MCF 10A (cell line): ENCODE measurements around the gene DUOXA2. TPM values are rescaled to one million over a fixed set of nuclear protein-coding genes. Genes with fewer than 3 reads are reported as not detected.
"Not testable (repeated sequence)": the region's sequence is repeated elsewhere in the genome, so short reads cannot be mapped to it uniquely, and the experiment has no call there.

ENCODE experiments used
- Bru-seq: library from RNA; stranded (reverse); fragments of 400-500 nt; gene quantifications from one replicate; lab custom pipeline; 2021; lab: Mats Ljungman, UMichigan
- BruChase-seq, 2 experiments: library from RNA; stranded (reverse); fragments of 400-500 nt; gene quantifications; one replicate each; lab custom pipeline; 2021; lab: Mats Ljungman, UMichigan
- BruUV-seq: library from RNA; stranded (reverse); fragments of 400-500 nt; replicated peaks from 2 replicates; lab custom pipeline; 2021; lab: Mats Ljungman, UMichigan
- CTCF ChIA-PET: fragments of 300-600 bp; sonication (Branson Sonifier 250); formaldehyde crosslinking; extraction: SDS; loops from one replicate; lab custom pipeline; 2021; ENCODE audit warnings: antibody characterized with exemption, inconsistent platforms; lab: Yijun Ruan, JAX
- POLR2A ChIA-PET: fragments of 300-600, 350-650 bp; sonication (Branson Sonifier 250); formaldehyde crosslinking; extraction: SDS; loops from one replicate; lab custom pipeline; 2020; ENCODE audit warnings: antibody characterized with exemption, inconsistent platforms; lab: Yijun Ruan, JAX
- DNase-seq: peaks from one replicate; pipeline ENCODE4 v3.0.0-alpha.2; 2018; ENCODE audit not compliant: unreplicated experiment
- H3K27ac Mint-ChIP-seq: one replicate; pipeline ENCODE4 v1.8.0; 2022; ENCODE audit warnings: mild to moderate bottlenecking, low read depth, mixed read lengths; ENCODE audit not compliant: unreplicated experiment
- H3K27me3 Mint-ChIP-seq: one replicate; pipeline ENCODE4 v1.8.0; 2022; ENCODE audit warnings: mixed read lengths; ENCODE audit not compliant: insufficient read depth, unreplicated experiment
- H3K36me3 Mint-ChIP-seq: one replicate; pipeline ENCODE4 v1.8.0; 2022; ENCODE audit warnings: mild to moderate bottlenecking, moderate library complexity, mixed read lengths; ENCODE audit not compliant: insufficient read depth, unreplicated experiment
- H3K4me1 Mint-ChIP-seq: one replicate; pipeline ENCODE4 v1.8.0; 2022; ENCODE audit warnings: mixed read lengths; ENCODE audit not compliant: insufficient read depth, unreplicated experiment
- H3K4me3 Mint-ChIP-seq: one replicate; pipeline ENCODE4 v1.8.0; 2022; ENCODE audit warnings: mild to moderate bottlenecking, moderate library complexity, mixed read lengths; ENCODE audit not compliant: unreplicated experiment
- H3K9me3 Mint-ChIP-seq: one replicate; pipeline ENCODE4 v1.8.0; 2022; ENCODE audit warnings: mixed read lengths; ENCODE audit not compliant: unreplicated experiment
- intact Hi-C: fragments of 100-400 bp; cut with micrococcal nuclease; formaldehyde crosslinking; loops from 2 replicates; pipeline ENCODE4 v1.14.1; 2022
- long read RNA-seq: library from polyadenylated mRNA; stranded (forward); transcript quantifications from one replicate; pipeline ENCODE4 v2.0.0, GENCODE V29; 2022
- total RNA-seq: library from RNA; stranded (reverse); gene quantifications from 2 replicates; pipeline ENCODE4 v1.2.3, GENCODE V29; 2022
- TF ChIP-seq, protein P1 (sequence below): fragments of 200-600 bp; IDR thresholded peaks from one replicate; pipeline ENCODE4 v1.8.0; 2022; ENCODE audit warnings: antibody characterized with exemption, mild to moderate bottlenecking; ENCODE audit not compliant: unreplicated experiment

The DUOXA2 gene
- total RNA-seq = not detected in 2 replicates
- not detected for Bru-seq, nascent RNA
- not detected for BruChase-seq, experiment 1, labeled RNA remaining after a 6-hour chase
- BruChase-seq, experiment 2, labeled RNA remaining after a 2-hour chase = not detected
- long read RNA-seq = 0 reads

DNA sequence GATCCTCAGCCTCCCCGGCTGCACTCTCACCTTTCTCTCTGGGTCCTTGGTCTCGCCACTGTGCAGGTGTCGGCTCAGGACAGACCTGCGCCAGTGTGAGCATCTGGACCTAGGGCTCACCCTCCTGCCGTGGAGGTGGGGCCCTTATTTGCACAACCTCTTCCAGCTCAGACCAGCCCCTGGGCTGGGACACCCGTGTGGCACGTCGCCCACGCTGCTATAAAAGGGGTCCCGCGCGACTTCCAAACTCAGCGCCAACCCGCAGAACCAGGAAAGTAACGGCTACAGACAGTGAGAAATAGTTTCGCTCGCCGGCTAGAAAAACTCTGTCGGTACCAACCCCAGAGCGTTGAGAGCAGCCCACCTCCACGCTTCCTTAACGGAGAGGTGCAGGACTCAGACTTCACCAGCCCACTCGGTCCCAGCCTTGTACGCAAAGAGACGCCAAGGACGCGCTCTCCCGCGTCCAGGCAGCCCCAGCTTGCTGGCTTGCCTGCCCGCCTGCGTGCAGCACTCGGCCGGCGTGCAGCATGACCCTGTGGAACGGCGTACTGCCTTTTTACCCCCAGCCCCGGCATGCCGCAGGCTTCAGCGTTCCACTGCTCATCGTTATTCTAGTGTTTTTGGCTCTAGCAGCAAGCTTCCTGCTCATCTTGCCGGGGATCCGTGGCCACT is at the start of gene DUOXA2, which contains the start of gene DUOX2:
Gene DUOXA2, plus strand, starts transcription at position 251 of the 675 bp plus-strand sequence. Its CDS starts 280 bp downstream, at position 531.
Gene DUOX2, minus strand, starts transcription at position 97 of the 675 bp plus-strand sequence. CDS start 761 bp downstream, outside the sequence.
- Mint-ChIP-seq H3K27ac (no peak within 1 kb of the TSS), H3K9me3 (no peaks in the 10 kb centered on the region), H3K27me3 (peaks cover 43% of the 10 kb centered on the region), H3K4me3 (no peak within 1 kb of the TSS), H3K36me3 (no peaks in the 10 kb centered on the region), H3K4me1 (peaks cover 6% of the 10 kb centered on the region)
- intact Hi-C loops = no loop called here
- BruUV-seq = no TSS peak
- POLR2A ChIA-PET = interaction anchor here (0.6 kb wide), 1 partner anchor 311 kb away, joined by 3 read pairs; no protein-coding TSS in a partner anchor
- TF ChIP-seq, protein P1, sequence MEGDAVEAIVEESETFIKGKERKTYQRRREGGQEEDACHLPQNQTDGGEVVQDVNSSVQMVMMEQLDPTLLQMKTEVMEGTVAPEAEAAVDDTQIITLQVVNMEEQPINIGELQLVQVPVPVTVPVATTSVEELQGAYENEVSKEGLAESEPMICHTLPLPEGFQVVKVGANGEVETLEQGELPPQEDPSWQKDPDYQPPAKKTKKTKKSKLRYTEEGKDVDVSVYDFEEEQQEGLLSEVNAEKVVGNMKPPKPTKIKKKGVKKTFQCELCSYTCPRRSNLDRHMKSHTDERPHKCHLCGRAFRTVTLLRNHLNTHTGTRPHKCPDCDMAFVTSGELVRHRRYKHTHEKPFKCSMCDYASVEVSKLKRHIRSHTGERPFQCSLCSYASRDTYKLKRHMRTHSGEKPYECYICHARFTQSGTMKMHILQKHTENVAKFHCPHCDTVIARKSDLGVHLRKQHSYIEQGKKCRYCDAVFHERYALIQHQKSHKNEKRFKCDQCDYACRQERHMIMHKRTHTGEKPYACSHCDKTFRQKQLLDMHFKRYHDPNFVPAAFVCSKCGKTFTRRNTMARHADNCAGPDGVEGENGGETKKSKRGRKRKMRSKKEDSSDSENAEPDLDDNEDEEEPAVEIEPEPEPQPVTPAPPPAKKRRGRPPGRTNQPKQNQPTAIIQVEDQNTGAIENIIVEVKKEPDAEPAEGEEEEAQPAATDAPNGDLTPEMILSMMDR = no peak
- no peak for DNase-seq
- CTCF ChIA-PET = interaction anchor here (1.2 kb wide), 1 partner anchor 13 kb away, joined by 5 read pairs; no protein-coding TSS in a partner anchor

DNA sequence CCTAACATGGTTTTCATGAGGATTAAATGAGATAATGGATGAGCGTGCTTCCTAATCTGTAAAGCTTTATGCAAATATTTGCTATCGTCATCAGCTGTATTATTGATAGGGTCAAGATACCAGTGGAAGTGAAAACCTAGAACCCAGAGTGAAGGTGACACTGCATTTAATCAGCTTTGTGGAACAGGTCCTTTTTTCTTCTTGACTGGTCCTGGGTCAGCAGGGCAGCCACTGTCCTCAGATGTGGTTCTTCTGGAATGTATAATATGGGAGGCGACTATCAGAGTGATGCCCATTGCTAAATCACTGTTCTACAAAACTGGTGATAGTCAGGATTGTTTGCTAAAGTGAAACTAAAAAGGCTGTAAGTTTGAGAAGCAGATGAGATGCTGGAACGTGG is 49.7 kb upstream of the DUOXA2 start:
- H3K36me3 Mint-ChIP-seq = peaks cover 44% of the 10 kb centered on the region
- no peak overlapping the region for H3K4me3 Mint-ChIP-seq
- TF ChIP-seq, protein P1 = no peak
- no peaks in the 10 kb centered on the region for H3K9me3 Mint-ChIP-seq
- H3K4me1 Mint-ChIP-seq = peaks cover 12% of the 10 kb centered on the region
- CTCF ChIA-PET = interaction anchor here (0.7 kb wide), 1 partner anchor 53 kb away, joined by 4 read pairs; no protein-coding TSS in a partner anchor
- no peak for DNase-seq
- H3K27ac Mint-ChIP-seq = no peak overlapping the region
- no peaks in the 10 kb centered on the region for H3K27me3 Mint-ChIP-seq
- no TSS peak for BruUV-seq
- POLR2A ChIA-PET = no interaction called here
- intact Hi-C loops = no loop called here

DNA sequence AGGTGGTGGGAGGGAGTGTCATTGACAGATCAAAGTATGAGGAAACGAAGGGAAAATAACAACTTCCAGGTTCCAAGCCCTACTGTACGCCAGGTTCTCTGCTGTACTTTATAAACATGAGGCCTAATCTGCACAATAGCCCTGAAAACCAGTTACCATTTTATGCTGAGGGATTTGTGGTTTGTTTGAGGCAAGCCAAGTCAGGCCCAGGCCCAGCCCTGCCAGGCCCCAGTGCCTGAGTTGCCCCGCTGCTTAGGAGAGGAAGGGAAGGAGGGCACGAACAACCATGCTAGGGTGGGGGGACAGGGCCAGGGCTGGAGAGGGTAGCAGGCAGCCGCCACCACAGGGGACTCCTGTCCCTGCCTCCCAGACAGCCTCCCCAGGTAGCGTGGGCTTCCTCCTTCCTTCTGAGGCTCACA is 44.2 kb upstream of the DUOXA2 start:
- POLR2A ChIA-PET, H3K4me3 Mint-ChIP-seq, H3K27ac Mint-ChIP-seq, H3K4me1 Mint-ChIP-seq, DNase-seq, H3K27me3 Mint-ChIP-seq, CTCF ChIA-PET, intact Hi-C loops, BruUV-seq, H3K9me3 Mint-ChIP-seq: not testable (repeated sequence)
- peaks cover 34% of the 10 kb centered on the region for H3K36me3 Mint-ChIP-seq

- H3K36me3 Mint-ChIP-seq = peaks cover 11% of the 10 kb centered on the region
- H3K27ac Mint-ChIP-seq, intact Hi-C loops, DNase-seq, H3K4me1 Mint-ChIP-seq, CTCF ChIA-PET, H3K4me3 Mint-ChIP-seq, H3K9me3 Mint-ChIP-seq, BruUV-seq, POLR2A ChIA-PET, H3K27me3 Mint-ChIP-seq: not testable (repeated sequence)
Observed at GRCh38 chr15:45073602-45074001, 40.5 kb upstream of the DUOXA2 start.

DNA sequence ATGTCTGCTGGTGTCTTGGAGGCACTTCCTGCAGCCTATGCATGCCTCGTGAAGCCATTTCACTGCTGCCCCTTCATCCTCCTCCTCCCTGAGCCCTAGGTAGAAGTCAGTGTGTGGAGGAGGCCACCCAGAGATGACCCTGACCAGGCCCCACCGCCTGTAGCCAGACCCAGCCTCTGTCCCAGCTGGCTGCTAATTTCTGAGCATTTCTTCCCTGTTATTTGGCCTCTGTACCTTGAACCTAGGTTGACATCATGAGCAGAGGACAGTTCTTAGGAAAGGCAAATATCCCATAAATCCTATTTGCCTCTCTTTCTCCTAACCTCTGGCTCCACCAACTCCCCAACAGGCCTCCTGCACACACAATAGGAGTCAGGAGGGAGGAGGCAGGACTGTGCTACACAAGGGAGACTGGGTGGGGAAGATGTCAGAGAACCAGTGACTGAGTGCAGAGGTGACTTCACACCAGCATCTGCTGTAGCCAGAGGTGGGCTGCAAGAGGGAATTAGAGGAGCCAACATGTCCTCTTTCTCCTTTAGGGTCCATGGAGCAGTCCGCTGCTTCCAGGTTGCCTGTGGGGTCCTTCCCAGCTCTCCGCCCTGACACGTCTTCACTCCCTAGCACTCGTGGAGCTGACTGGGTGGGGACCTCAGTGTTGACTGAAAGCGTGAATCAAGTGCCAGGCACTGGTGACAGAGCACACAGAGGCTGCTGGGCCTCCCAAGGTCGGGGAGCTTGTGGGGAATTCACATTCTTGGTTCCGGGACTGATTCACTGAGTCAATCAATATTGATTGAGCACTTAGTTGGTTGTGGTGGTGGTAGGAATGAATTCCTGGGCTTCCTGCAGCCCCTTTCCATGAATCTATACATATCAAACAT is 38.4 kb upstream of the DUOXA2 start:
- BruUV-seq, H3K27me3 Mint-ChIP-seq, DNase-seq, CTCF ChIA-PET, H3K27ac Mint-ChIP-seq, H3K4me3 Mint-ChIP-seq, H3K36me3 Mint-ChIP-seq, POLR2A ChIA-PET, H3K9me3 Mint-ChIP-seq, intact Hi-C loops, H3K4me1 Mint-ChIP-seq: not testable (repeated sequence)

DNA sequence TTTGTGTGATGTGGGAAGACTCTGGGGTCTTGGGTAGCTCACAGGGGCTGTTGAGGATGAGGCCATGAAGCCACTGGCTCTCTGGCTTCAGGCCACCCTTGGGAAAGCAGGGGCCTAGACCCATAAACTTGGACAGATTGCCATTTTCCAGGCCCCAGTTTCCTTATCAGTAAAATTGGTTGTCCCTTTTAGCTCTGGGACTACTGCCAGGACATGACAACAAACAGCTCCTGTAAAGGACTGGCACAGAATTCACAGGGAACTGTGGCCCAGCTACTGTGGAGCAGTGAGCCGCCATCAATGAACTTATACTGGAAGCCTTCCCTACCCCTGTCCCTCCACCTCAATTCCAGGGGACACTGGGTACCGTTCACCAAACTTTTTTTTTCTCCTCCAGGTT is 36.7 kb upstream of the DUOXA2 start:
- intact Hi-C loops, H3K4me1 Mint-ChIP-seq, H3K36me3 Mint-ChIP-seq, H3K4me3 Mint-ChIP-seq, H3K9me3 Mint-ChIP-seq, H3K27me3 Mint-ChIP-seq, CTCF ChIA-PET, DNase-seq, POLR2A ChIA-PET, BruUV-seq, H3K27ac Mint-ChIP-seq: not testable (repeated sequence)

GRCh38 chr15:45079201-45079600 is 34.9 kb upstream of the DUOXA2 start:
- DNase-seq, CTCF ChIA-PET, H3K36me3 Mint-ChIP-seq, intact Hi-C loops, H3K4me3 Mint-ChIP-seq, BruUV-seq, H3K4me1 Mint-ChIP-seq, H3K9me3 Mint-ChIP-seq, H3K27ac Mint-ChIP-seq, POLR2A ChIA-PET: not testable (repeated sequence)
- H3K27me3 Mint-ChIP-seq = peaks cover 13% of the 10 kb centered on the region
